Measurements from ENCODE around the gene BCCIP.

Gene BCCIP

GRCh38 chr10:125785791-125786190 lies 37.6 kb upstream of the BCCIP start:
- no peak for DNase-seq
- TF ChIP-seq POLR2A (IDR thresholded peaks at IDR 0.05; ENCODE audit: low read length) (no peak), GATA1 (IDR thresholded peaks at IDR 0.05; ENCODE audit: low read depth, low read length) (no peak)

DNA sequence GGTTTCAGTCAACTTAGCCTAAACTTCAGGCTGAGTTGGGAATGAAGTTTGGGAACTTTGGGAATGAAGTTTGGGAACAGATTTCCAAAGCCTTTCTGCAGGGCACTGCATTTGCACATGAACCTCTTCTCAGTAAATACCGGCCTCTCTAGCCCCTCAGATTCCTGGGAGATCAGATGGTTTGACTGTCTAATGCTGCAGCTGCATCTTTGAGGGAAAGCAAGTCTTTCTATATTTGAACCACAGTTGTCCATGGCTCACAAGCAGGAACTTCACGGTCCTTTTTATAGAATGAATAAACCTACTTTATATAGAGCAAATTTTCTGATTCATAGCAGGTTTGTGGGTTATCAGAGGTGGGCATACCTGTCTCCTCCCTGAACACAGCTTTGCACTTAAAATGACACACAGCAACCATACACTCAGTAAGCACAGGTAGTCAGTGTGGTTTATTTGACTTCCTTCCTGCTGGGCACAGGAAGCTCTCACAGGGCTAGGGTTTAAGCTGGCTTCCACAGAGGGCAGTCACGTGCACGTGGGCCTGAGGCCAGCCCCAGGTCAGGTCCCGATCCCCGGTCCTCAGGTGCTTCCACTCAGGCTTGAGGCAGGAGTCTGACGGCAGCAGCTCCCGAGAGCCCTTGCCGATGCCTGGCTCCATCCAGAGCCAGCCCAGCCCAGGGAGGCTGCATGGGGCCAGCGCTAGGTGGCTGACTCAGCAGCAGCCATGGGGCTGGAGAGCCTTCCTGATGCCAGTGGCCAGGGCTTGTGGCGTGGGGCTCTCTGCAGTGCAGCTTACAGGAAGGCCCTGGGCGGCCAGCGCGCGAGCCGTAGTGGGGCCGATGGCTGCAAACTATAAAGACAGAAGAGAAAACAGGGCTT lies 35.0 kb upstream of the BCCIP start:
- TF ChIP-seq GATA1 (IDR thresholded peaks at IDR 0.05; ENCODE audit: low read depth, low read length) (no peak), POLR2A (IDR thresholded peaks at IDR 0.05; ENCODE audit: low read length) (no peak)
- DNase-seq = no peak

DNA sequence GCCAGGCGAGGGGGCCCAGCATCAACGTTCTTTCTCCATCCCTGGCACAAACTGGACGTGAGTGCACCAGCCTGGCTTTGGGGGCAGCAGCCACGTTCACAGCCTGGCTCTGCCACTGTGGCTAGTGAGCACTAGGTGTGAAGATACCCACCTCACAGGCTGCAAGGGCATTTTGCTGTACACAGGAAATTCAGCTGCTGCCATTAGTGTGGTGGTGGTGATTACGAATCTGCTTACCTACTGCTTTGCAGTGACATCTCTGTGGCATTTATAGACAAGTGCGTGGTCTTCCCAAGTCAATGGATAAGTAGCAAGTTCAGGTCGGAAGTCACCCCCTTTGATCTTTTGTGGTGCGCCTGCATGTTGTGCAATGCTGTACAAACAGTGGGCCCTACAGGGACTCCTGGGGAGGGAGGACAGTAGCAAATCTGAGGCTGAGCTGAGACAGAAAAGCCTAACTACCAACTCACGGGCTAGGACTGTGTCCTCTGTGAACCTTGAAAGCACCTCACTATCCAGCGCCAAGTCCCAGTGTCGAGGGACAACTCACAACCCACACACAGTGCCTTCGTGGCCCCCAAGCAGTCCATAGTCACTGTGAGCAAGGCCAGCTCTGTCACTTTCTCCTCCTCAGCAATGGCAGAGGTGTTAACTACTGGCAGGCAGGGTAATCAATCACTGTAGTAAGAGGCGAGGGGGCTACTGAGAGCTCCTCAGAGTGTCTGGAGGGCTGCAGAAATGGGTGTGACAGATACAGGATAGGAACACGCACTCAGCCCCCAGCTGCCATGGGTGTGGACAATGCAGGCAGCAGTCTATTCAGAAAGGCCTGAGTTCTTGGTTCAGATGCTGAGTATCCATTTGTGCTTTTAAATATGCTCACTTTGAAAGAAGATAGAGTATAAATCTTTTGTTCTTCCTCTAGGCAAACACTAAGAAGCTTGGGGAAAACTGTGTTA lies 30.7 kb upstream of the BCCIP start:
- TF ChIP-seq POLR2A (IDR thresholded peaks at IDR 0.05; ENCODE audit: low read length) = peak; percentile 19
- no peak for TF ChIP-seq GATA1 (IDR thresholded peaks at IDR 0.05; ENCODE audit: low read depth, low read length)
- no peak for DNase-seq

- TF ChIP-seq GATA1 (IDR thresholded peaks at IDR 0.05; ENCODE audit: low read depth, low read length) (no peak), POLR2A (IDR thresholded peaks at IDR 0.05; ENCODE audit: low read length) (no peak)
- DNase-seq = no peak
Measured at GRCh38 chr10:125795128-125795527, 28.2 kb upstream of the BCCIP start.

DNA sequence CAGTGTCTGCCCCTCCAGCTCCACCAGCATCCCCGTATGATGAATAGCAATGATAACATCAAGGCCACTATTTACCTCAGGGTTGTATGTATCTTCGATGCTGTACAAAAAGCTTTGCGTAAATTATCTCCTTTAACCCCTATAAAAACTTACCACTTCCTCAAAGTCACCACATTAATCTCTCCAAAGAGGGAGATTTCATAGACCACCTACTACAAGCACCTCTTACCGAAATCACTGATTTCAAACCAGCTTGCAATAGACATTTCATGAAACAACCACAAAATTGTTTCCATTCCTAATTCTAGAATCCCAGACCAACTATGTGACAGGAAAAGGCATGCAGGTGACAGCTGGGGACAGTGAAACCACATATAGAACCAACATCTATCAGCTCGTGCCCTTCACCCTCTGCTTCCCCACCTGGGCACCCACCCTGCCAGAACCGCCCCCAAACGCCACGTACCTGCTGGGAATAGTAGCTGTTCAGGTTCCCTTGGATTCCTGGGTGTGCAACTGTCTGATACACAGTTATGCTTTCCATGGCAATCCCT lies 27.6 kb upstream of the BCCIP start:
- no peak for DNase-seq
- TF ChIP-seq GATA1 (IDR thresholded peaks at IDR 0.05; ENCODE audit: low read depth, low read length) (no peak), POLR2A (IDR thresholded peaks at IDR 0.05; ENCODE audit: low read length) (no peak)

- TF ChIP-seq POLR2A (IDR thresholded peaks at IDR 0.05; ENCODE audit: low read length) (no peak), GATA1 (IDR thresholded peaks at IDR 0.05; ENCODE audit: low read depth, low read length) (no peak)
- no peak for DNase-seq
Measured at GRCh38 chr10:125797424-125797823, 25.9 kb upstream of the BCCIP start.

DNA sequence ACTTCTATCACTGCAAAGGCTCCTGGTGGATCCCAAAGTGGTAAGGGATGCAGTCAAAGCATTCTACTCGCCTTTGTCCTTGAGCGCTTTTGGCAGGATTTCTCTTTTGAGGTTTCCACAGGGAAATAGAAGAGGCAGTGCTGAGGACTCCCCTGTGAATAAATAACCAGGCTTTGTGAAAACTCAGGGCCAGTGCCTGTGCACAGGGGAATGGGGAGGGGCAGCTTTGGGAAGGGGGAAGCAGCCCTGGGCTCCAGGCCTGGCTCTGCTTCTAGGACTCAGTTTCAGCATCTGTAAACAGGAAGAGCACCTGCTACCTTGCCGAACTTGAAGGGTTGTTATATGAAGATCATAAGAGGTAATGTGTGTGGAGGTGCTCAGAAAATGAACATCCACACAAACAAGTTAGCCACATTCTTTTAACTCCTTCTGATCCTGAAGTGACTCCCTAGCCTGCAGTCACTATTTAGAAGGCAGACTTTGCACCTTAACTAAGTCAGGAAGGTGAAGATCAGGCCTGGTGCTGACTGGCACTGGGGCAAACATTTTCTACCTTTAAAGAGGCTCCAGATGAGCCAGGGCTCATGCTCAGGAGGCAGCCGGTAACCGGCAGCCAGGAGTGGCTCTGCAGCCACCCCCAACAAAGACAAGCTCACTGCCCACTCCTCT lies 25.2 kb upstream of the BCCIP start:
- TF ChIP-seq GATA1 (IDR thresholded peaks at IDR 0.05; ENCODE audit: low read depth, low read length) (no peak), POLR2A (IDR thresholded peaks at IDR 0.05; ENCODE audit: low read length) (no peak)
- DNase-seq = no peak

DNA sequence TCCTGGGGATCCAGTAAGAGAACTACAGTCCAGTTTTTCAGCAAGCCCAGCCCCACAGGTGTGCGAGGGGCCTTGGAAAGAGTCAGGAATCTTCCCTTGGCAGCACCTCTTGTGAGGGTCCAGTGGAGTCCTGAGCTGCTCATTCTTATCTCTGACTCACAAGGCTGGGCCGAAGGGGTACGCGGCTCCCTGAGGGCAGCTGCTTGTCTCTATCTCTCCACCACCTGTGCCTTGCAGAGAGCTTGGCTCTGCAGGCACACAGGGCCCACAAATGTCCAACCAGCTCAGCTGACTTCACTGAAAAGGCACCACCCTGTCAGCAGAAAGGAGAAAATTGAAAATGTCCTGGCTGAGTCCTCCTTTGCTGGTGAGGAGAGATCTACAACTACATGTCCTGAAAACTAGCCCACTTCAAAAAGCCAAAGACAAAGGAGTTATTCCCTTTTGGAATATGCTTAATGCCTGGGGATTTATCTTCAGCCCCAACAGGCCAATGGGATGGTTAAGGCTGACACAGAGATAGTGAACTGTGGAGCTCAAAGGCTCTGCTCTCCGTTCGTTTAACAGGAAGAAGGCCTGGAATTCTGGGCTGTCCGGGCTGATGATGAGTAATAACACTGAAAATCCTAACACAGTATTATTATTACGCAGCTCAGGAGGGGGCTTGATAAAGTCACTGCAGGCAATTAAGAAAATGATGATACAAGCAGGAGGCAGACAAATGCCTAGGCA lies 23.7 kb upstream of the BCCIP start:
- TF ChIP-seq GATA1 (IDR thresholded peaks at IDR 0.05; ENCODE audit: low read depth, low read length) (no peak), POLR2A (IDR thresholded peaks at IDR 0.05; ENCODE audit: low read length) (peak; percentile 23)
- peak; percentile 79 to 93 for DNase-seq

DNA sequence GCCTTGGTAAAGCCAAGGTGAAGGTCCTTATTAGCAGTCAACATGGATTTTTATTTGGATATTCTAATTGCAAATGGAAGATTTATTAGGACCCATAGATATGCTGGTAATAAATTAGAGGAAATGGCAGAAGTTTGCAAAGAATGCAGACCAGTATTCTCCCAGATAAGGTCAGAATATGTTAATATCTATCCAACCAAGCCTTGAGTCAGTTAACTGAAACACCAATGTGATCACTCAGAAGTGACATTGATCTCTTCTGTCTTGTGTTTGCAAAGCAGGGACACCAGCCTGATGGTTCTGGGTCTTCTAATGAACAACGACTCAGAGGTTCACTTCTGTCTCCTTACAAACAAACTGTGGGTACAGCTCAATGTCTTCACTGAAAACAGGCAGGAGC lies 21.8 kb upstream of the BCCIP start:
- peak in 1 of 2 experiments; percentile 7 for DNase-seq
- no peak for TF ChIP-seq POLR2A (IDR thresholded peaks at IDR 0.05; ENCODE audit: low read length)
- TF ChIP-seq GATA1 (IDR thresholded peaks at IDR 0.05; ENCODE audit: low read depth, low read length) = no peak

DNA sequence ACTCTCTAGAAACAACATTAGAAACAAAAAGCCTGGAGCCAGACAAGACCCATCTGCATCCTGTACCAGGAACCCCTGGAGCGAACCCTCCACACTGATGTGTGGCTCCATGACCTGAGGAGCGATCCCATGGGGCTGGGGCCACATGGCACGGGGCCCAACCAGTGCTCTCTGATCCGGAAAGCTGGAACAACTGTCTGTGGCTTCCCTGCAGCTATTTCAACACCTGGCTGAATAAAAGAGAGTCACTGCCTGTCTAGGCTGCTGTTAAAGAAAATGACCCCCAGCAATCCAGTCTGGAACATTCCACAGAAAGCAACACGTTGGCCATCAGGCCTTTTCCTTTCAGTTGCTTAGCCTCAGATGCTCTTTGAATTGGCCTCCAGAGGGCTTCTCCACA lies 21.2 kb upstream of the BCCIP start:
- no peak for DNase-seq
- TF ChIP-seq GATA1 (IDR thresholded peaks at IDR 0.05; ENCODE audit: low read depth, low read length) (no peak), POLR2A (IDR thresholded peaks at IDR 0.05; ENCODE audit: low read length) (no peak)

GRCh38 chr10:125802739-125803138 lies 20.6 kb upstream of the BCCIP start:
- DNase-seq = no peak
- TF ChIP-seq POLR2A (IDR thresholded peaks at IDR 0.05; ENCODE audit: low read length) (no peak), GATA1 (IDR thresholded peaks at IDR 0.05; ENCODE audit: low read depth, low read length) (no peak)

DNA sequence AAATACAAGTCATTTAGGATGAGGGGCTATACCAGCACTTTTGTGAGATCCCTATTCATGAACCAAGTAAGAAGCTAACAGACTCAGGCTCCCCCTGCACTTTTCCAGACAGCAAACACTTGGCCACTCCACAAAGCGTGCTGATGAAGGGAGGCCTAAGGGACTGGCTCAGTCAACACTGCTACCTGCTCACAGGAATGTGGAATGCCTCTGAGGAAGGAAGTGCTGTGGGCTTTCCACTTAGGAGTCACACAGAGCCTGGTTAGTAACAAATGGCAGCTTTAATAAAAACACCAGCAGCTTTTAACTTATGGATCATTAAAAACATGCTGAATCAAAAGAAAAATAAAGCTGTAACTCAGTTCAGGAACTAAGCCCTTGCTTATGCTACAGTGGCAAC lies 15.3 kb upstream of the BCCIP start:
- no peak for DNase-seq
- TF ChIP-seq POLR2A (IDR thresholded peaks at IDR 0.05; ENCODE audit: low read length) (no peak), GATA1 (IDR thresholded peaks at IDR 0.05; ENCODE audit: low read depth, low read length) (no peak)

GRCh38 chr10:125811251-125811650 lies 12.1 kb upstream of the BCCIP start:
- DNase-seq = no peak
- TF ChIP-seq POLR2A (IDR thresholded peaks at IDR 0.05; ENCODE audit: low read length) (no peak), GATA1 (IDR thresholded peaks at IDR 0.05; ENCODE audit: low read depth, low read length) (no peak)

Measured in erythroblast (primary cell).